Right forelimb (tissue), 1 donor: Measurements from ENCODE around the gene PKDREJ.

Experiments
- DNase-seq: peaks from one replicate; pipeline ENCODE4 v3.0.0-alpha.2; 2018

PKDREJ gene

DNA sequence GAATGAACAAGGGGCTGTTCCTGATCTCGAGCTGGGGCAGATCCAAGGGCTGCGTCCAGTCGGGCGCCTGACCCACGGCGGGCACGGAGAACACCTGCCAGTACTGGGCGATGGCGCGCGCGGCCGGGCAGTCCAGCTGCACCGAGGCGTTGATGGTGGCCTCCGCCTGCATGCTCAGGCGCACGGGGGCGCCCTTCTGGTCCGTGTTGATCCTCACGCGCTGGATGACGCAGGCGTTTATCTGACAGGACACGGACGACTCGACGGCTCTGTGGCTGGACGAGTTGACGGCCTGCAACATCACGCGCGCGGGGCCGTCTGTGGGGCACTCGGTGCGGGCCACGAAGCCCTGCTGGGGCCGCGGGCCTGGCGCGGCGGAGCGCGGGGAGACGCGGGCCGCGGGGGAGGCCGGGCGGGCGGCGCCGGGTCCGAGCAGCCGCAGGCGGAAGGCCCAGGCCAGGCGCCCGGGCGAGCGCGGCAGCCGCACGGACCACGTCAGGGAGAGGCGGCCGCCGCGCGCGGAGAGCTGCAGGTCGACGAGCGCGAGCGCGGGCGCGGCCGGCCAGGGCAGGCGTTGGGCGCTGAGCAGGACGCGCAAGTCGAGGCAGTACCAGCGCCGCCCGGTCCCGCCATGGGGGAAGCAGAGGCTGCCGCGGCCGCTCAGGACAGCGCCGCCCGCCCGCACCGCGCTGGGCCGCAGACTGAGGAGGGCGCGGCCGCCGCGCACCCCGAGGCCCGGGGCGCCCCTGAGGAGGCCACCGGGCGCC is 511 bp downstream of the PKDREJ start:
- peak; percentile 54 for DNase-seq

DNA sequence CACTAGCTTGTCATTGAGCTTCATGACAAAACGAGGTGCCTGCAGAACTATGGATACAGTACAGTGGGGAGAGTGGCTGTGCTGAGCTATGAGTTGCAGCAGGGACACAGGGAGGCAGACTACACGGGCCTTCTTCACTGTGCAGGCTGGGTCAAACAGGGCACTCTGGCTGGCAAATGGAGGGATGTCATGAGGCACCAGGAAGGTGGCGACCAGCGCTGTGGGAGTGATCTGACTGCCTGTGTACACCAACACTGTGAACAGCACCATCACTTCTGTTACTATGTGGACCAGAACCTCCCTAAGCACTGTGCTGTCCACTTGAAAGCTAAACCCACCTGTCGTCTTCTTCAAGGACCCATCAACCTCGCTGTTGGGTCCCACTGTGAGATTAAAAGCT is 3.1 kb downstream of the PKDREJ start:
- DNase-seq, result no peak

DNA sequence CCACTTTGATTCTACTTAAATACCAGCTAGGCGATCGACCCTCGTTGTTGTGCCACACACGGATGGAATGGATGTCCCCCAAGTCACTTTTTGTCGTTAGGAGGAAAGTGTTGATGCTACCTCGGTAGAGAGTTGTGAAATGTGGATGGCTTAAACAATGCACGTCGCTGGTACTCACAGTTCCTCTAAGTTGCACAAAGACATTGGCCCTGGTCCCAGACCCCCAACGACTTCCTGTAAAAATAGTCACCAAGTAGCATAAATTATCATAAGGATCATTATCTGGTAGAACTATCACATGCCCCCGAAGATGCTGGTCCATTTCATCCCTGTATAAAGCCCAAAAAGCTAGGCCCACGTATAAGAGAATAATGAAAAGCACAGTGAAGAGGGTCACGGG is 3.8 kb downstream of the PKDREJ start:
- DNase-seq, result no peak

DNA sequence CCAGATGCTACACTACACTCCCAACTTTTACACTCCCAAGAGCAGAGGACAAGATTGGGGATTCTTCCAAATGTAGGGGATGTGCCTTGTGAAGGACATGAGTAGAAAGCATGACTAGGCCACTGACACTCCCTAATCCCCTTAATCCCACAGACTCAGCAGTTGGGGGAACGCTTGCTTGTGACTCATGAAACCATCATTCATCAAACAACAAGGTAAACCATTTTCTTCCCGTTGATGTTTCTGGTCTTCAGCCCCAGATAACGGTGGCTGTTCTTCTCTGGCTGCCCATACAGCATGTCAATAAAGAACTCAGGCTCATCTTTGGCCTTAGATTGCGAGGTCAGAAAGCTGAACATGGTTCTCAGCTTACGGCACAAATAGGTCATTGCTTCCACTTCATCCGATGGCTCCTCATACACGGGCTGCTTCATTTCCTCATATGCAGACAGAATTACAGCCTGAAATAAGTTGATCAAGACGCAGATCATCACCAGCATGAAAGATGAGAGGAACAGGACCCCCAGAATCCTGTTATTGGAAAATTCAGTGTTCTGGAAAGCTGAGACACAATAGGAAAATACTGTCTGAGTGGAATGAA is 6.7 kb downstream of the PKDREJ start:
- DNase-seq, result no peak

DNA sequence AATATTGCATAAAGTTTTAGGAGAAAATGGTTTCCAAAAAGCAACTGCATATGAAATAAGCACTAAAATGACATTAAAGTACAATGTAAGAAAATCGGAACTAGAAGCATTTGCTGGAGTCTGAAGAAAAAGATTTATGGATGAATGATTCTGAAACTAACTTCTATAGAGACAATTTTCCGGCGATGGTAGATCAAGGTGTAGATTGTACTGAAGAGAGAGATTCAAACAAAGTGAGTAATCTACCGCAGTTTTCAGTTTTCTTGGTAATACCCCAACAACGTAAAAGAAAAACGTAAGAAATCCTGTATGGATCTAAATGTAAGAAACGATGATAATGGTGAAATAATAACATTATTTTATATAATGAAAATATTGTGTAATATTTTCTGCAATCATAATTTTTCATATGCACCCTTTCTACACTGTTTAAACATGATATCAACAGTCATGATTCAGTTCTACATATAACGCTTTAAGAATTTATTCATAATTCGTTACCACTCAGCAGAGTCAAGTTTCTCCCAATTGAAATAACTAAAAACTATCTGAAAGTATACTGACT is 11.2 kb downstream of the PKDREJ start:
- DNase-seq, result no peak

DNA sequence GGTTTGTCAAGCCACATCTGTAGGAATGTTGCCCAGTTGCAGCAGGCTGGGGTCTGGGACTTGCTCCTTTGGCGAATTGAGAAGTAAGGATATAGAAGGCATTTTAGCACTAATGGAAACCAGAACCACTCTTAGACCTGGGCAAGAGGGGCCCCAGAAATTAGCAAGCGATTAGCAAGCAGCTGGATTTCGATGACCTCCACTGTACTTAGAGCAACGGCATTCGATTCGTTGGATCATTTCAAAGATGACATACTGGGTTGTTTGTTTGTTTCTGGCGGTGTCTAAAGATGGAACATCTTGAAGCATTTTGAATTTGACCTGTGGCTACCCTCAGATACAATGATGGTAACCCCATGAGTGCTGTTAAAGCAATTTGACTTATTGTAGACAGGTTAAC is 11.9 kb downstream of the PKDREJ start:
- no peak for DNase-seq

DNA sequence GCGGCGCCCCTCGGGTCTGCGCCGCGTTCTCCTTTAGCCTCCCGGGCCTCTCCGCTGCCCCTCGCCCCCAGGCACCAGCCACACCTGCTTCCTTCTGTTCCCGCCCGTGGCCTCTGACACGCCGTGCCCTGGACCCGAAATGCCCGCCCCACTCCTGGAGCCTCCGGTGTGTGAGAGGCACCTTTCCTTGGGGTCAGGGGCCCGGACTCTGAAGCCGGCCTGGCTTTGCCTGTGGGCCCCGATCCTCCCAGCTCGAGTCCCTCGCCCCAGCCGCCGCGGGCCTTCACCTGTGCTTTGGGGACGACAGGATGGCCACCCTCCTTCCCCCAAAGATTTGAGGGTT is 12.4 kb downstream of the PKDREJ start:
- DNase-seq, result no peak

DNA sequence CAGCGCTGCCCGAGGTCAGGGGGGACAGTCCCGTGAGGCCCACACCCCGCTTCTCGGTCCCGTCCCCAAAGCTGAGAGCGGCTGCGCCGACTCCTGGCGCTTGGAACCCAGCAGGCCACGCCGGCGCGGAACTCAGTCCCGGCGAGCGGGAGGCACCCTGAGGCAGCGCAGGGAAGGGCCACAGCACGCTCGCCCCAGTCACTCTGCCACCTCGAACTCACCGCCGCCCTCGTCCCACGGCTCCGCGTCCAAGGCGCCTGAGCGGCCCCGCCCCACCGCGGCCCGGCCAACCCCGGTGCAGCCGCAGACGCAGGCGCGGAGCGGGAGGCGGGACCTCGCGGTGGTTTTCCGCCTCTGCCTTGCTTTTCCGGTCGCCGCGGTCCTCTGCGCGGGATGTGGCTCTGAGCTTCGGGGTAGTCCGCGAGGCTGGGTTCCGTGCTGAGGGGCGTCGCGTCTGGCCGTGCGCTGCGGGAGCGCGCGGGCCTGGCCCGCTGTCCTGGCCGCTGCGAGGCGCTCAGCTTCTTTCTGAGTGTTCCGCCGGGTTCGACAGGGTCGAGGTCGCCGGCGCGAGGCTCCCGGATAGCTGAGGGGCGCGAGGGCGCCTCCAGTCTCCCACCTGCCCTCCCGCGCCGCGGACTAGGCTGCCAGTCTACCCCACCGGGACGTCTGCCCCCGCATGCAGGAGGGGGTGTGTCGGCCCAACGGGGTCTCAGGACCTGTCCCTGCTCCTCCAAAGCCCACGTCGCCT is 12.9 kb downstream of the PKDREJ start, which contains the start of gene CDPF1:
Gene CDPF1 (minus strand): TSS at position 259 of the 748 bp plus-strand sequence. CDS start 2,009 bp downstream, outside the sequence.
- peak; percentile 92 for DNase-seq

DNA sequence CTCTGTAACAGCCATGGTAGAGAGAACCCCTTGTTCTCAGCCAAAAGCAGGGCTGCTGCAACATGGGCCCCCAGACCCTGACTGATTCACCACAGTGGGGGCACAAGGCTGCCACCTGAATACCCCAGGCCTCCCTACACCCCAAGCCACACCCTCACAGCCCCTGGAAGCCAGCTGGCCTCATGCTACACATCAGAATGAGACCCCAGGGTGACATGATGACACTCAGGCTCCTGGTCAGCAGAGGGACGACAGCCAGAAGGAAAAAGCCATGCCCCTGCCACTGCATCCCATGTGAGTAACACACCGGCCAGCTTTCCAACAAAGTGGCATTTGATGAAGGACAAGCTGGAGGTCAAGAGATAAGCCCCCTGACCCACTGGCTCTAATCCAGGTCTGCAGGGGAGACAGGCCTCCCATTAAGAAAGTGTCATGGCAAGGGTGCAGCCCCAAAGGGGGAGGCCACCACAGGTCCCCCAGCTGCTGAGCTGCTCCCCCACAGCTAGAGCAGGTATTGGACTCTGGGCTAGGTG is 15.6 kb downstream of the PKDREJ start:
- no peak for DNase-seq

DNA sequence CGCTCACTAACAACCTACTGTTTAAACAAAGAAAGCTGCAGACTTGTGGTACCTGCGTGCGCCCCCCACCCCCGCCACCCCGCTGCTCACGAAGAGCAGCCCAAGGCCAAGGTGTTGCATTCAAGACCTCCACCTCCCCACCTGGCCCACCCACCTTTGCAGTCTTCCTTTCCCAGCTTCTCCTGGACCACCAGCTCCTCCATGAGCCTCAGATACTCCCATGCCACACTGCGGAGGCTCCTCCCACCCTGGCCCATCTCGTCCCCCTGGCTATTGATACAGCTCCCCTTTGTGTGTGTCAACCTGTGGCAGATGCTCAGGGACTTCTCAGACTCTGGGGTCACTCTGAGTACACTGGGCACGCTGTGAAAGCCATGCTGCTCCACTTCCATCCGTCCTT is 17.0 kb downstream of the PKDREJ start:
- no peak for DNase-seq

DNA sequence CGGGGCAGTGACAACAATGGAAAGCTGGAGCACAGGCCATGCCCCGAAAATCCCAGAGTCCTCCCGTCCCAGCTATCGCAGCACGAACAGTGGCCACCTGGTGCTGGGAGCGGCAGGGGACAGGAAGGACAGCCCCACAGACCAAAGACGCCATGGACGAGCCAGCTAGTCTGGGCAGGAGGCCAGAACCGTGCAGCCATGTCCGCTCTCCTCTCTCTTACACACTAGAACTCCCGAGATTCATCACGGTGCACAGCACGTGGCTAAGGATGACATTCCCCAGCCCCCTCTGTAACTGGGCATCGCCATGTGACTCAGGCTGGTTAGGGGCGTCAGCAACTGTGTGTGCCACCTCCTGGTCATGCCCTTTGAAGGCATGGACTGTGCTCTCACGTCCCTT is 17.6 kb downstream of the PKDREJ start:
- peak; percentile 61 for DNase-seq

DNA sequence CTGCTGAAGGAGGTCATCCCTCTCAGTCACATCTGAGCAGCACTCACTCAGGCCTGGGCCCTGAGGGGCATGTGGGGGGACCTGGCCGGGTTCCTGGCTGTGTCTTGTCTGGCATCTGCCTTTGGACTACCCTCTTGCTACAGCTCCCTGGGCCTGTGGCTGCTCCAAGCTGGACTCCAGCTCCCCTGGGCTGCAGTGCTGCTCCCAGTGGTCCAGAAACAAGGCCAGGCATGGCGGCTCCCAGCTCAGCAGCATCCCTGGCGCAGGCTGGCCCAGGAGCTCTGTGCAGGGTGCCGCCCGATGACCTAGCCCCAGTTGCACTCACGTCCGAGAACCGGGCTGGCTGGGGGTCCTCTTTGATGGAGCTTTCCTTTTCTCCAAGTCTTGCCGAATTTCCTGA is 18.4 kb downstream of the PKDREJ start:
- no peak for DNase-seq

DNA sequence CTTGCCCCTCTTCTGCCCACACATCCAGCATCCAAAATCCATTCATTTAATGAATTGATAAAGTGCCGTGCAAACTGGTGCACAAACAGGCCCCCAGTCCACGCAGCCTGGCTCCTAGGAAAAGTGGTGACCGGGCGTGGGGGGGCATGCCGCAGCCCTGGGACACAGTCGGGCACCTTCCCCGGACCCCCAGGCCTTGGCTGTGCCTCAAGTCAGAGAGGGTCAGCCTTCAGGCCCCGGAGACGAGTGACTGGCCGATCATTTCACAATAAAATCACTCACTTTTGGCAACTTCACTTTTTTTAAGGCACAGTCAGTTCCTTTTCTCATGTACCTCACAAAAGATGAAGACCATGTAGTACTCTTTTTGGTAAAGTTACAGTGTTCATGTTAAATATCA is 21.1 kb downstream of the PKDREJ start:
- no peak for DNase-seq

DNA sequence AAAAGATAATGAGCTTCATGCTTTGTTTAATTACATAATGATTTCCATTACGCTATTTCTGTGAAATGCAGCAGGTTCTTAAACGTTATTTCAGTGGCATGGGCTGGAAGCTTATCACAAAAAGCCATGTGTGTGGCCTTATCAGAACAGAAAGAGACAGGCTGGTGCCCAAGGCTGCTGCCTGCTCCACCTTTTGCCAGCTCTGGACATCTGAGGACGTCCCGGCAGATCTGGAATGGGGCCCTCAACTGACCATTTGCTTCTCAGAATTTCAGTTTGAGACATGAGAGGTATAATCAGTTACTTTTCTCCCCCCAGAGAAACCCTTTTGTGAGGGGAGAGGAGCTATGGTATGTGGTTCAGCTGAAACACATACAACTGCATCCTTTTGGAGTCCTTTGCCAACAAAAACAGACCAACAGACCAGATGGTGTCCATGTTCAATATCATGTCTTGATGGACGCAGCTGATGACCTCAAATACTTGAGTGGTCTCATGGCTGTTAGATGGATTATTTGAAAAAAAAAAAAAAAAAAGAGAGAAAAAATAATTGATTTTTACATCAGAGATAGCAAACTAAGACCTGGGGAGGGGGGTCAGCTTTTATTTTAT is 21.6 kb downstream of the PKDREJ start:
- DNase-seq, result no peak

DNA sequence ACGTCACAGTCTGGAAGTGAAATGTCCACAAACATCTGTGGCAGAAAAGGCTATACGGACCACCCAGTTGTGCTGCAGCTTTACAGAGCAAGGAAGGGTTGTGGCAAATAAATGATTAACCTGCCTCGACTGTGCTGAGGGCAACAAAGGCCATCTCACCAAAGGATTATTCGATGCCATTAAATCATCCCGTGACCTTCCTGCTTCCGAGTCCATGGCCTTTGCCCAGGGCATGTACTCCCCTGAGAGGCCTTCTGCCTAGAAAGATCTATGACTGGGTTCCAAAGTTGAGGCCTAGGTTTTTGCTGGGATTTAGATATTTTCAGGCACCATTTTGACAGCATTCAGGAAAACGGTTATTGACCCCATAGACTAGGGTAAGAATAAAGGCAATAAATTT is 22.2 kb downstream of the PKDREJ start:
- DNase-seq, result no peak

DNA sequence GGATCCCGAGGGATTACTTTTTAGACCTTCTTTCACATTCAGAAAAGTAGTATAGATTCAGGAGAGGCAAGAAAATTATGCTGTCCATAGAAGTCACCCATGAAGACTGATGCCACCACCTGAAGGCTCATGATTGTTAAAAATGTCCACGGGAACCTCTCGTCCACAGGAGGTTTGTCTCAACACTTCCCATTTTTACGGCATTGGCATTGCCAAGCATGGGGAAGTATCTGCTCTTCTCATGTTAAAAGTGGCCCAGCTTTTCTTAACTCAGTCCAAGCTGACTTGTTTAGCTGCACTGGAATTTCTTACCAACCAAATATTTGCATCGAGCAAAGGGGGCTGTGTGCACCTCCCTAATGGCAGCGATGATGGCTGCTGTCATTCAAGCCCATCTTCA is 22.6 kb downstream of the PKDREJ start:
- DNase-seq, result no peak

DNA sequence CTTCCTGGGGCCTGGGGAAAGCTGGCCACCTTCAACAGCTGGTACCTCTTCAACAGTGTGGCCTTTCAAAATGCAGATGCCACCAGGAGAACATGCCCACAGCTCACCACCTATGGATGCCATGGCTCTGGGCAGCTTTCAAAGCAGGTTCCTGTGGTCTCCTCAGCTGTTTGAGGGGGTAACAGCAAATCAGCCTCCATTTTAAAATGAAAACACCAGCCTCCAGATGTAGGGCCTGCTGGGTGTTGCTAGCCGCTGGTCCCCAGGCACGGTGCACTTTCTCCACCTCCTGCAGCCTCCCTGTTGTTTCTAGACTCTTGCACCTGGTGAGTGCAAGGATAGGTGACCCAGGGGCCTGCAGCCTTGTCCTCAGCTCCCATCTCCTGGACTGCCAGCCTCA is 23.1 kb downstream of the PKDREJ start:
- DNase-seq, result no peak

DNA sequence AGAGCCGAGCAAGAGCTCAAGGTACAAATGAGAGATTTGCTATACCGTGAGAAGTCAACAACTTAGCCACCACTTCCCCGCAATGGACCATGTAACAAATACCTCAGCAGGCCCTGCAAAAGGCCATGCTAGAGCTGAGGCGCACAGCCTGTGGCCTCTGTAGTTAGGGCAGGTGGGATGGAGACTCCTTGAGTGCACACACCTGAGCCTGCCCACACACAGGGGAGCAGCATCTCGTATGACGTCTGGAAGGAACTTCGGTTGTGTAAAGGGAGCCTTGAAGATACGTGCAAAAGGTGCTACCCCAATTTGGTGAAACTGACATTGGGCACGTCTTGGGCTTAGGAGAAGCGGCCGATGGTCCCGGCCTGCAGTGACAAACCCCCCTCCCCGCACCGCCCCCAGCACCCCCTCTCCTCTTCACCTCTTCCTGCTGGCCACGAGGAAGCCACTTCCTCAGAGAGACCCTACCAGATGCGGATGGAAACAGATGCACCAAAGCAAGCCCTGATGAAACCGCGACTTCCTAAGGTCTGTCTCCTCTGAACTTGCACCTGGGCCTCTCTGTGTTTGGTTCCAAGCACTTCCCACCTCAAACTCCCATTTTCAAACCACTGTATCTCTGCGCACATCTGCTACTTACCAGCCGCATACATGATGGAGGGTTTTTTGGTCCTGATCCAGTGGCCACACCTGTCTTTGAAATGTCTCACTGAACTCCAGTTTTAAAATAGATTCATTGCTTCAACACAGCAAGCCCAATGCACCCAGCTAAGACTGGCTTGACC is 23.7 kb downstream of the PKDREJ start:
- DNase-seq, result no peak

DNA sequence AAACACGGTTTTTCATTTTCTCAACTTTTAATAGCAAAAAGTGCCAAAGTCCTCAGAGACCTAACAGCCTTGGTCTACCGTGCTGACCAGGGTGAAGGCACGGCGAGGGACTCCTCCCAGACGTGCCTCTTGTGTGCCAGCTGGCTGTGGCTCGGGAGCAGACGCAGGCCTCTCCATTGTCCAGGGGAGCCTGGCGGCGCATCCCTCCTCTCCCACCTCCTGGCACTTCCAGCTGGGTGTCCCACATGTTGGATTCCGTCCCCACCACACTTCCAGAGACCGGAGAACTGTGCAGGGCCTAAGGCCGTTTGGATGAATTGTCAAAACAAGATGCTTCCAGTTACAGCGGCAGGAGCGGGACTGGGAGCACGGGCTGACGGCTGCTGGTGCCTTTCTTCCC is 24.6 kb downstream of the PKDREJ start:
- no peak for DNase-seq

DNA sequence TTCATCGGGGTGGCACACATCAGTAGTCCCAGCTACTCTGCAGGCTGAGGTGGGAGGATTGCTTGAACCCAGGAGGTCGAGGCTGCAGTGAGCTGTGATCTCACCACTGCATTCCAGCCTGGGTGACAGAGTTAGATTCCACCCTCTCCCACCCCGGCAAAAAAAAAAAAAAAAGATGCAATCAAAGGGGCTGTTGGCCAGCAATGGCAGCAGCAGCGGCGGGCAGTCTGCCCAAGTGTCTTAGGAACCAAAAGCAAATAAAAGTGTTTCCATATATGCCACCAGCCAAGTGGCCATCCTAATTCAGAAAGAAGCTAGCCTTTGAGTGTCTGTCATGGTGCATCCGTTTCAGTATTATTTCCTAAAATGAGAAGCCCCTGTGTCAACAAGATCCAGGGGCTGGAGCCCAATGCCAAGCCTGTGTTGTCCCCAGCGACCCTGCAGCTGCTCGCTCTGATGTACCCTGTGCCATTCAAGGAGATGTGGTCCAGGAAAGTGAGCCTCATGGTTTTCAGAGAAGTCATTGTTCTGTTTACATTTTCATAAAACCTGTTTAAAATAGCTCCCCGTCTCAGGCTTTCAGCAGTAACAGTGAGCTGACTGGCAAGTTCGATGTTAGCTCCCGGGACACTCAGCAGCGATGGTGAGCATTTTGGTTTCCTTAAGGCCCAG is 25.6 kb downstream of the PKDREJ start:
- no peak for DNase-seq

DNA sequence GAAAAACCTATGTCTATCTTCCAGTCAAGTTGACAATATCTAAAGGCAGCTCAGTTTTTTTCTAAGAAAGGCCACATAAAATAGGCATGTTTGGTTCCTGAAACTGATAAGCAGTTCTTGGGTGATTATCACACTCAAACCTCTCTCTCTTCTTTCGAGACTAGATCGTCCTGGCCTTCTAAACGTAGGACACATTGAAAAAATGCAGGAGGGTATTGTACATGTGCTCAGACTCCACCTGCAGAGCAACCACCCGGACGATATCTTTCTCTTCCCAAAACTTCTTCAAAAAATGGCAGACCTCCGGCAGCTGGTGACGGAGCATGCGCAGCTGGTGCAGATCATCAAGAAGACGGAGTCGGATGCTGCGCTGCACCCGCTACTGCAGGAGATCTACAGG is 28.2 kb downstream of the PKDREJ start:
- DNase-seq, result no peak

DNA sequence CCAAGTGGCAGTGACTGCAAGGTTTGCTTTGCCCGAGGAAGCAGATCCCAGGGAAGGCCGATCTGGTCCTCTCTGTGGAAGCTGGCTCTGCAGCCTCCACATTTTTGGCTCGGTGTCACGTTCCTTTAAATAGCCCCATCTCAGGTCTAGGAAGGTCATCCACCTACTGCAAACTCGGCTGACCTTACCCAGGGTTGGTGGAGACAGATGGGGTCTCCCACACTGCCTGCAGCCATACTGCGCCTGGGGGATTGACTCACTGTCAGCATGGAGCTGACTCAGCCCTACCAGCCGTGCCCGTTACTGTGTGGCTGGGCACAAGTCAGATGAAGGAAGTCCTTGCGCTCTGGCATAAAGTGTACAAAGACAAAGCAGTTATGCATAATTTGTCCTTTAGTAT is 29.9 kb downstream of the PKDREJ start:
- no peak for DNase-seq
